GM18526 (cell line): ENCODE measurements around the gene EEFSEC.

Source experiments
- POLR2A ChIP-seq: IDR thresholded peaks from 3 replicates; pipeline ENCODE4 v1.6.1; 2011; ENCODE audit not compliant: insufficient read length; ENCODE audit errors: extremely low read depth

The EEFSEC gene

DNA sequence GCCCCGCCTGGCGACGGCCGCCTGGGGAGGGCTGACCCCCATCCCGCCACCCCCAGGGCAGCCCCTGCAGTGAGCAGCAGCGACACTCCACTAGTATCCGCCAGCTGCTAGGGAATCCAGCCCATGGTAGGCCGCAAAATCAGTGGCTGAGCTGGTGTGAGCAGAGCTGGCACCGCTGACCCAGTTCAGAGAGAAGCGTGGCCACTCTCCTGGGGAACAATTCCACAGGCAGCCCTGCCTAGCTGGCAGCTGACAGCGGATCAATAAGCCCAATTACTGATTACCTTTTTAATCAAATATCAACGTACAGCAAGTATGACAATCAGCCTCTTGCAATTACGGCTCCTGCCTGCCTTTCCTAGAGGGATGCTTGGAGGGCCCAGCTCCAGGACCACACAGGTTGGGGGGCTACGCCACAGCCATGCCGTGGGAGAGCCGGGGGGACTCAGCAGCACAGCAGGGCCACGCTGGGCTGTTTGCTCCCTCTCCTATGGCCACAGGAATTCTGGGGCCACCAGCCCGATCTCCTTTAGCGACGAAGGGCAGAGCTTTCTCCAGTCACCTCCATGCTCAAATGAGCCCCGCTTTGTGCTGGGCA lies 299.5 kb downstream of the EEFSEC start:
- no peak for TF ChIP-seq POLR2A

DNA sequence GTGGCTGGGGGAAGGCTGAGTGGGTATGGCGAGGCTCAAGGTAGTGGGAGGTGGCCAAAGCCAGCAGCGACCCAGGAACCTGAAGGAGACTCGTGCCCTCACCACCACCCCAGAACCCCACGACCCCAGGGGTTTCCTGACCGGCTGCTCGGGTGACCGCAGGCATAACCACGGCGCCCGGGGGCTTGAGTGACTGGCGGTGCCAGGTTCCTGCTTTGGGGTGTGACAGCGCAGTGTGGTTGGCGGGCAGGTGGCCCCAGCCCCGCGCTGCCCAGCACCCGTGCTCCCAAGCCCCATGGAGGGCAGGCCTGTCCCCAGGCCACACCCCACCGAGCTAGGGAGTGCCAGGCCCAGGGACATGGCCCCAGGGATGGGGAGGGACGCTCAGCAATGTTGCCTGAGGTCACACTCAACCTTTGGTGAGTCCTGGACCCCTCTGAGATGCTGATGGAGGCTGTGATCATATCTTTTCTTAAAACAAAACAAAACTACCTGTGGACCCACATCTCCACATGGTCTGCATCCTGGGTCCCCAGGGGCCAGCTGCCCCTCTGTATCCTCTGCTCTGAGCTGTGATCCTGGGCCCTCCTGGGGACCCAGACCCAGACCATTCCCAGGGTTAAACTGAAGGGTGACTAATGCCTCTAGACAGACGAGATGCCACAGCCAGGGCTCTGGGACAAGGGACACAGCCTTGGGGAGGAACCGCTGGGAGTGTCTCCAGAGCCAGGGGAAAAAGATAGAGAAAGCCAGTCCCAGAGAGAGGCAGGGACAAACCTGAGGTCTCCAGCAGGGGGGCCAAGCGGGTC lies 300.4 kb downstream of the EEFSEC start:
- TF ChIP-seq POLR2A: no peak

DNA sequence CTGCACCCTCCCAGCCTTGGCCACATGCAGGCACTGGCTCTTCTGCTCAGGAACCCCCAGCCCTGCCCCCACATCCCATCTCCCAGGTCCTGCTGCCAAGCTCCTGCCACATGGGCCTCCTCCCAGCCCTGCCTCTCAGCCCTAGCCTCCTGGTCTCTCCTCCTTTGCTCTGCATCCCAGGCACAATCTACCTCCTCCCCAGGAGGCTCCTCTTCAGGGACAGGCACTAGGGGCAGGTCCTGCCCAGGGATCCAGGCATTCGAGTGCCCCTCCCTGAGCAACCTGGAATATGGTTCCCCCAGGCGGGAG lies 301.0 kb downstream of the EEFSEC start:
- TF ChIP-seq POLR2A: no peak

DNA sequence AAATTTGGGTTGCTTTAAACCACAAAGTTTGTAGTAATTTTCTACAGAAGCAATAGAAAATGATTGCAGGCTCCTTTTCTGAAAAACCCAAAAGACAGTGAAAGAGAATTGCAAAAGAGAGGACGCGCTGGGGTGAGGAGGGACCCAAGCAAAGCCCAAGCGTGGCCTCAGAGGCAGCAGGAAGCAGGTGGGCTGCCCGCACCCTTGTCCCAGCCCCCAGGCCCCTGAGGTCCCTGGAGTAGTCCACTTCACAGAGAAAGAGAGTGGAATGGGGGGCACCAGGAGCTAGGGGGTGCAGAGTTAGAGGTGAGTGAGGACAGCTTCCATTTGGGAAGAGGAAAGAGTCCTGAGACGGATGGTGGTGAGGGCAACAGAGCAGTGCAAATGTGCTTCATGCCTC lies 301.8 kb downstream of the EEFSEC start:
- TF ChIP-seq POLR2A: no peak

DNA sequence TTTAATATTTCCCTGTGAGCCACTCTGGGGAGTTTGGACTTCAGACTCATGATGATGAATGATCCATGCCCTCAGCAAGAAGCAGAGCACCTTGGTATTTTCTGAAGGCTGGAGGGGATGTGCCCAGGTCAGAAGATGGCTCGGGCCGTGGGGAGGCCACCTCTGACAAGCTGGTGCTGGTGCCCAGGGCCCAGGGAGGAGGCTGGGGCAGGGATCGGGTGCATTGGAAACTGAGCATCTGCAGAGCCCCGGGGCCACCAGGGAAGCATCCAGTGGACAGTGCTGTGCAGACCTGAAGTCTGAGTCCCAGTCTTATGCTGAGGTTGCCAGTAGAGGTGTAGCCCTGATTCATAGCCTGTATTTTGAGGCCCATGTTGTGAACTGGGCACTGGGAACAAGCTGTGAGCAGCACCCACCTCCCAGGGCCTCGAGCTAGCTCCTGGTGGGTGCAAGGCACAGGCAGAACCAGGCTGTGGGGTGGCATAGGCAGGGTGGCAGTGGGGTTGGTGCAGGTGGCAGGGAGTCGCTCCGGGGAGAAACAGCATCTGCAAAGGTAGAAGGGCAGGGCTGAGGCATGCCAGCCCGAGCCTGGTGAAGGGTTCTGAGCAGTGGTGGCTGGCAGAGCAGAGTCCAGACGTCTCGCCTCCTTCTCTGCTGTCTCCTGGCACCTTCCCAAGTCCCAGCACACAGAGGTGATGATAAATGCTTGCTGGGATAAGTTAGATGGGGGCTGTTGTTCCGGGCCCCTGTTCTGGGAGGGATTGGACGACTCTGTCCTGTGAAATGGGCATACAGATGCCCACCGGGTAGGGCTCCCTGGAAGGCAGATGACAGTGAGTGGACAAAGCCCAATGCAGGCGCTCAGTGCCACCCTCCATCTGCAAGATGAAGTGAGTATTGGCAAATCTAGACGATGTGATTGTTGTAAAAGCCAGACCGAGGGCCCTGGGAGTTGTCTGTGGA lies 302.8 kb downstream of the EEFSEC start:
- no peak for TF ChIP-seq POLR2A

DNA sequence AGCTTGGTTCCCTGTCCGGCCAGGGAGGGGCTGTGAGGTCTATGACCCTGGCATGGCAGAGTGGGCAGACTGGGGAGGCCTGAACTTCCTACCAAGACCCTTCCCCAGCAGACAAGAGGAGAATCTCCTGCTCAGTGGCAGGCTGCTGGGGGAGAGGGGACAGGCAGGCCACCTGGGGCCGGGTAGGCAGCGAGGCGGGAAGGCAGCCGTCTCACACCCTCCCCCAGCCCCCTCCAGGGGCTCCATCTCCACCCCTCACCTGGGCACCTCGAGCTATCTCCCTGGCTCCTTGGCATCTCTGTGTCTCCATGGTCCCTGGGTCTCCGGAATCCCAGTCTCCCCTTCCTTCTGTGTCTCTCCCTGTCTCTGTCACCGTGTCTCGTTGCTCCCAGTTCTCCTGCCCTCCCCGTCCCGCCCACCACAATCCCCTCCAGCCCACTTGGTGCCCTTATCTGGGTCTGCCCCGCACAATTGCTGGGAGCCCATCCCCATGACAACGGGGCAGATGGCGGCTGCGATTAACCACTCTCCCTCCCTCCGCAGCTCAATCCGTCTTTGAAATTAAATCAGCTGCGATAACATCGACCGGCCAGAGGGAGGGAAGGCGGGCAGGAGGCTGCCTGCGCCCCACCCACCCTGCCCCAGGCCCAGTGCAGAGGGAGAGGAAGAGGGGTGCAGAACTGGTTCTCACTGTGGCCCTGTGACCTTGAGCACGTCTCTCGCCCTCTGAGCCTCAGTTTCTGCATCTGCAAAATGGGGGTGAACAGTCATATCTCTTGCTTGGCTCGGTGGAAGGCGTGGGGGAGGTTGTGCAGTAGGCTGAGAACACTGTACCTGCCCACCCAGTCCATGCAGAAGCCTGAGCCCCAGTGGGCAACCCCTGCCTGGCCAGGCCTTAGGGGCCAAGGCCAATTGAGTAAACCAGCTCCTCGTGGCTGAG lies 303.8 kb downstream of the EEFSEC start:
- TF ChIP-seq POLR2A: no peak

DNA sequence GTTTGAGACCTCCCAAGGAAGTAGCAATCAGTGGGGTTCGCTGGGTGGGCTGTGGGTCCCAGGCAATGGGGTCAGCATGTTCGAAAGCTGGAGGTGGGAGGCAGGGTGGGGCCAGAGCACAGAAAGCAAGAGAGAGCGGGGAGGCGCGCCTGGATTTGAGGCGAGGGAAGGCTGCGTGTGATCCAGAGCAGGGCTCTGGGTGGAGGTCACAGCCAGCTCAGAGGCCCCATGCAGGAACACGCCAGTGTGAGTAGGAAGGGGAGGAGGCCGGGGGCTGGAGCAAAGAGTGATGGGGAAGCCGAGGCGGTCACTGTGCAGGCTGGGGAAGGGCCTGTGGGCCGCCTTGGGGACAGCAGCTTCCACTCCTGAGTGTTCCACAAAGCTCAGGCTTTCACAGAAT lies 304.7 kb downstream of the EEFSEC start:
- TF ChIP-seq POLR2A: no peak
